KMS-11 (cell line): Measurements from ENCODE around the gene RALGAPA2.

Source experiments
- H2AFZ ChIP-seq: fragments of 200-600 bp; sonication (generic); 2 replicates; pipeline ENCODE4 v1.6.1; 2016; ENCODE audit warnings: antibody characterized with exemption, mixed run types, low read depth
- H3K27ac ChIP-seq: fragments of 200-600 bp; sonication (generic); 2 replicates; pipeline ENCODE4 v1.6.1; 2016; ENCODE audit warnings: mild to moderate bottlenecking, mixed run types
- H3K27me3 ChIP-seq: fragments of 200-600 bp; sonication (generic); 2 replicates; pipeline ENCODE4 v1.6.1; 2017; ENCODE audit warnings: mild to moderate bottlenecking, low read depth, mixed run types, moderate library complexity; ENCODE audit not compliant: insufficient read depth
- H3K36me3 ChIP-seq: fragments of 200-600 bp; sonication (generic); 2 replicates; pipeline ENCODE4 v1.6.1; 2017; ENCODE audit warnings: mild to moderate bottlenecking, mixed run types; ENCODE audit not compliant: insufficient read depth
- H3K4me1 ChIP-seq: fragments of 200-600 bp; sonication (generic); 2 replicates; pipeline ENCODE4 v1.6.1; 2016; ENCODE audit warnings: mild to moderate bottlenecking, low read depth, mixed run types; ENCODE audit not compliant: poor library complexity, severe bottlenecking
- H3K4me2 ChIP-seq: fragments of 200-600 bp; sonication (generic); 2 replicates; pipeline ENCODE4 v1.7.0; 2016; ENCODE audit warnings: mild to moderate bottlenecking, mixed run types
- H3K4me3 ChIP-seq: fragments of 200-600 bp; sonication (generic); IDR thresholded peaks from 2 replicates; pipeline ENCODE4 v1.6.1; 2017; ENCODE audit warnings: low read depth, low read length, mixed read lengths; ENCODE audit not compliant: insufficient read depth
- H3K79me2 ChIP-seq: fragments of 200-600 bp; sonication (generic); 2 replicates; pipeline ENCODE4 v1.6.1; 2016; ENCODE audit warnings: low read depth, mixed run types; ENCODE audit not compliant: insufficient read depth
- H3K9ac ChIP-seq: fragments of 200-600 bp; sonication (generic); 2 replicates; pipeline ENCODE4 v1.6.1; 2016; ENCODE audit warnings: mild to moderate bottlenecking, mixed run types
- H4K20me1 ChIP-seq: fragments of 200-600 bp; sonication (generic); 2 replicates; pipeline ENCODE4 v1.6.1; 2016; ENCODE audit warnings: mild to moderate bottlenecking, mixed run types; ENCODE audit not compliant: insufficient read depth
- TF ChIP-seq, protein P1 (sequence below): fragments of 200-600 bp; sonication (generic); conservative IDR thresholded peaks from 2 replicates; pipeline ENCODE4 v1.6.1; 2017; ENCODE audit warnings: low read depth, mild to moderate bottlenecking, antibody characterized with exemption, low read length, moderate library complexity, mixed read lengths

RALGAPA2 gene

DNA sequence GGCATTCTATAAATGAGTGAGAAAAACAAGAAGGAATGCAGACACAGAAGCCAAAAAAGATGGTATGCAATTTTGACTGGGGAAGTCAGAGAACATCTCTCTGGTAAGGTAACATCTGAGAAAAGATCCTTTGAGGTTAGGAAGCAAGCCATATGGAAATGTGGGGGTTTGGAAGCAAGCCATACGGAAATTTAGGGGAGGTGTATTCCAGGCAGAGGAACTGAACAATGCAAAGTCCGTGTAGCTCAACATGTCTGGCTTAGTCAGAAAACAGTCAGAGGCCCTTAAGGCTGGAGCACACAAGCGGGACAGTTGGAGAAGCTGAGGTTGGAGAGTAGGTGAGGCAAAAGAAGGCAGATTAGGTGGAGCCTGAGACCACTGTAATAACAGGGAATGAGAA lies 35.3 kb downstream of the RALGAPA2 start:
- H3K27ac ChIP-seq: no peak overlapping the region
- H4K20me1 ChIP-seq: no peaks in the 10 kb centered on the region

DNA sequence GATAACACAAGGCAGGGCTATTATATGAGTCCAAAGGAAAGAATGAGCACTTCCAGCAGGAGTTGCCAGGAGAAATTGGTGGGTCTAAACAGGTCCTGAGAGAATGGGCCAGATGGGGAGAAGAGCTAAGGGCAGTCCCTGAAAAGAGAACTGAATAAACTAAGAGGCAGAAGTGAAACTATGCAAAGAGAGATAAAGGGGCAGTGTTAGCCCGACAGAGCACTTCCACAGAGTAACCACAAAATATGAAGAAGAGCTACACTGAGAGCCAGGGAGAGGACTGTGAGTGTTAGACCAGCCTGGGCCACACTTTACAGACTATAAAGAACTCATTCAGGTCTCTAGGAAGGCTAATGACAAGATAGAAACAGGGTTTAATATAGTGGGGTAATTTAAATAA lies 43.8 kb downstream of the RALGAPA2 start:
- no peaks in the 10 kb centered on the region for H4K20me1 ChIP-seq
- TF ChIP-seq, protein P1, sequence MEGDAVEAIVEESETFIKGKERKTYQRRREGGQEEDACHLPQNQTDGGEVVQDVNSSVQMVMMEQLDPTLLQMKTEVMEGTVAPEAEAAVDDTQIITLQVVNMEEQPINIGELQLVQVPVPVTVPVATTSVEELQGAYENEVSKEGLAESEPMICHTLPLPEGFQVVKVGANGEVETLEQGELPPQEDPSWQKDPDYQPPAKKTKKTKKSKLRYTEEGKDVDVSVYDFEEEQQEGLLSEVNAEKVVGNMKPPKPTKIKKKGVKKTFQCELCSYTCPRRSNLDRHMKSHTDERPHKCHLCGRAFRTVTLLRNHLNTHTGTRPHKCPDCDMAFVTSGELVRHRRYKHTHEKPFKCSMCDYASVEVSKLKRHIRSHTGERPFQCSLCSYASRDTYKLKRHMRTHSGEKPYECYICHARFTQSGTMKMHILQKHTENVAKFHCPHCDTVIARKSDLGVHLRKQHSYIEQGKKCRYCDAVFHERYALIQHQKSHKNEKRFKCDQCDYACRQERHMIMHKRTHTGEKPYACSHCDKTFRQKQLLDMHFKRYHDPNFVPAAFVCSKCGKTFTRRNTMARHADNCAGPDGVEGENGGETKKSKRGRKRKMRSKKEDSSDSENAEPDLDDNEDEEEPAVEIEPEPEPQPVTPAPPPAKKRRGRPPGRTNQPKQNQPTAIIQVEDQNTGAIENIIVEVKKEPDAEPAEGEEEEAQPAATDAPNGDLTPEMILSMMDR: no peak
- peaks cover 17% of the 10 kb centered on the region for H3K4me1 ChIP-seq
- no peaks in the 10 kb centered on the region for H3K27me3 ChIP-seq
- no peak overlapping the region for H3K4me3 ChIP-seq
- H3K9ac ChIP-seq: no peak overlapping the region
- H3K36me3 ChIP-seq: no peaks in the 10 kb centered on the region
- H3K4me2 ChIP-seq: no peak overlapping the region
- H2AFZ ChIP-seq: no peak overlapping the region
- H3K79me2 ChIP-seq: no peaks in the 10 kb centered on the region
- no peak overlapping the region for H3K27ac ChIP-seq

More for the DNA sequence above, 35.3 kb downstream of the RALGAPA2 start:
- H3K79me2 ChIP-seq: no peaks in the 10 kb centered on the region
- H3K36me3 ChIP-seq: no peaks in the 10 kb centered on the region
- TF ChIP-seq, protein P1: no peak
- H3K4me1 ChIP-seq: no peaks in the 10 kb centered on the region
- no peak overlapping the region for H2AFZ ChIP-seq
- H3K4me2 ChIP-seq: no peak overlapping the region
- no peak overlapping the region for H3K9ac ChIP-seq
- no peak overlapping the region for H3K4me3 ChIP-seq
- H3K27me3 ChIP-seq: no peaks in the 10 kb centered on the region

DNA sequence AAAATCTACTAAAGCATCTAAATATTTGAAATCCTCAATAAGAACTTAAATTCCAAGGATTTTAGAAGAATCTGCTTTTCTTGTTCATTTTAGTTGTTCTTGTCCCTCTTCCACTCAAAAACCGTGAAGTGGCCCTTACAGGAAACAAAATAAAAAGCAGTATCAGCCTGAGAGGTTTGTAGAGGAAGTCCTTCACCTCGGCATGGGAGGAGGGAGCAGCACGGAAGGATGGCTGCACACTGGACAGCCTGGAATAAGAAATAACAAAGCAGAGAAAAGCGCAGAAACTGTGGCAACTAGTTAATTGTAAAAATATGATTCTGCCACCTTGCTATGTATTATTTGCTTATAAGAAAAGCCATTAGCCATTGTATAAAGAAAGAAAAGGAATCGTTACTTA lies 46.1 kb downstream of the RALGAPA2 start:
- Histone ChIP-seq H3K4me2 (no peak overlapping the region), H2AFZ (no peak overlapping the region), H3K27ac (no peak overlapping the region), H3K36me3 (no peaks in the 10 kb centered on the region), H3K79me2 (no peaks in the 10 kb centered on the region), H3K4me3 (no peak overlapping the region), H3K4me1 (peaks cover 17% of the 10 kb centered on the region), H3K27me3 (no peaks in the 10 kb centered on the region), H3K9ac (no peak overlapping the region), H4K20me1 (no peaks in the 10 kb centered on the region)
- TF ChIP-seq, protein P1: no peak

DNA sequence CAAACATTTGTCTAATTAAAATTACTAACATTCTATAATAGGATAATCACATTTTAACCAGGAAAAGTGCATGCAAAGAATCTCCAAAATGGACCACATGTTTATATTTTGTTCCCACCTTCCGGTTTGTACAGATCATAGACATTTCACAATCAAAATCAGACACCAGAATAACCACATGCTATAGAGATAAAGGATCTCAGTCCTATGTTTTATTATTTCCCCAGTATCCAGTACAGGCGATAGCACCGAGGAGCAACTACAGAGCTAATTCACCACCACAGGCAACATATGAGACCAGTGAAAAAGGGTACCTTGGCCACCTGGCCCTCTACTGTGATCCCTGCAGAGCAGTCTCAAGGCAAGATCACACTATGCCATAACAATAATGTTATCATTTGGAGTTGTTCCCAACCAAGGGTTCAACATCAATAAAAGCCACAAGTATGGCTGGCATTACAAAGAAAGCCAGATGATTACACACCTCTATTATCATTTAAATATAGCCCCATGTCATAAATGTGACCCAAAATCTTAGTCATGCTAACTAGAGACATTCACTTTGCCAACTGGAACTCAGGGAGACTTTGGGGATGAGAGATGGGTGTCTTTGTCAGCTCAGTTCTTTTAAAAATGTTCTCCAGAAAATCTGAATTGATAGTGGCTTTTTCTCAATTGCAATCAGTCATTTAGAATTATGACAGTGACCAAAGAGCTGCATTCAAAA lies 46.7 kb downstream of the RALGAPA2 start:
- Histone ChIP-seq H3K4me2 (no peak overlapping the region), H3K4me3 (no peak overlapping the region), H3K27ac (no peak overlapping the region), H3K27me3 (no peaks in the 10 kb centered on the region), H3K9ac (no peak overlapping the region), H3K4me1 (peaks cover 17% of the 10 kb centered on the region), H3K36me3 (no peaks in the 10 kb centered on the region), H4K20me1 (no peaks in the 10 kb centered on the region), H3K79me2 (no peaks in the 10 kb centered on the region), H2AFZ (no peak overlapping the region)
- TF ChIP-seq, protein P1: no peak
